HG03460 (cell line): ENCODE data around the gene SLC7A9.

Source experiments
- ATAC-seq: cut with Tn5 transposase; IDR thresholded peaks from one replicate; pipeline ENCODE4 v1.9.1; 2021; ENCODE audit not compliant: unreplicated experiment

SLC7A9 gene

DNA sequence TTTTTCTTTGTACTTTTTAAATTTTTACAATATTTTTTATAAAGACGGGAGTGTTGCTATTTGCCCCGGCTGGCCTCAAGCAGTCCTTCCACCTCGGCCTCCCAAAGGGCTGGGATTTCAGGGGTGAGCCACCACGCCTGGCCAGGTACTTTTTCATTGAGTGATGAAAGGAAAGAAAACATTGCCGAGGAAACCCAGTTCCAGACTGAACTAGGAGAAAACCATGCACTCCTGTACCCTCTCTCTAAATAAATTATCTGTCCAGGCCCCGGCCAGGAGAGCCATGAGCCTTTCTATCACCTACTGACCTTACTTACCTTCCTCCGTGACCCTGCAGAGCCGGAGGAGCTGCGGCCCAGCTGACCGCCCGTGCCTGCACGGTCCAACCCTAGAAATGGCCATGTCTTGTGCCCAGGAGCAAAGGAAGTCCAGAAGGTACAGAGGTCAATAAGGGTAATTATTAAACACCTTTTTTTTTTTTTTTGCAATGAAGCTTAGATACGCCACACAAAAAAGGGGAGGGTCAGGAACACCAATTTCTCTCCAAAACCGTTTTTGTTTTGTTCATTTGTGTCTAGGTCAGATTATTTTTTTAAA, at the start of gene SLC7A9:
SLC7A9 (minus strand) TSS at position 399 of the 597 bp plus-strand sequence. CDS start 1,233 bp downstream, outside the sequence.
- ATAC-seq, result no peak

DNA sequence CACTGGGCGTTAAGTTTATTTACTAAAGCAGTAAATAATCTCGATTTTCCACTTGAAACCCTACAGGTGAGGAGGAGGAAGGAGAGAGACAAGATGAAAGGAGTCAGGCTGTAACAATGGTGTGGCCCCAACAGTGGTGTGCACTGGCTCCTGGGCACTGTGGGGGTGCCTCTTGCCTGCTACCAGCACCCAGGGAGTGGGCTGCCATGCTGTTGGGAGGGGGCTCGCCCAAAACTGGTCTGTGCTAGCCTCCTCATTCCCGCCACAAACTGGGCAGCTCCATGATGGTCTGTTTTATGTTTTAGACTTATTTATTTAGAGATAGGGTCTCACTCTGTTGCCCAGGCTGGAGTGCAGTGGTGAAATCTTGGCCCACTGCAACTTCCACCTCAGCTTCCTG, 49.8 kb upstream of the SLC7A9 start:
- ATAC-seq, result no peak

DNA sequence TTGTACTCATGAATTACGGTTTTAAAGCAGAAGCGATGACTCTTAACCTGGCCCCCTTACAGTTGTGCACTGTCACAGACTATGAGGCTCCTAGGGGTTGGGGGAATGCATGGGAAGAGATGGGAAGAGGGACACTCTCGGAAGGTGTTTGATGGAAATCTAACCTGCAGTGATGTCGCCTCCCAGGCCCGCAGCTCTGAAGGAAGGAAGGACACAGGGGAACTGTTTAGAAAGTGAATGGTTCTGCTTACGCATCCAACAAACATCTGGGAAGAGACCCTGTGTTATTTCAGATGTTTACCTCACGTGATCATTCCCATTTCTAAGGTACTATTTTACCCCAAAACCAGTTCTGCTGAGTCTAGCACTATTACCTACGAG, 48.0 kb upstream of the SLC7A9 start:
- no peak for ATAC-seq

DNA sequence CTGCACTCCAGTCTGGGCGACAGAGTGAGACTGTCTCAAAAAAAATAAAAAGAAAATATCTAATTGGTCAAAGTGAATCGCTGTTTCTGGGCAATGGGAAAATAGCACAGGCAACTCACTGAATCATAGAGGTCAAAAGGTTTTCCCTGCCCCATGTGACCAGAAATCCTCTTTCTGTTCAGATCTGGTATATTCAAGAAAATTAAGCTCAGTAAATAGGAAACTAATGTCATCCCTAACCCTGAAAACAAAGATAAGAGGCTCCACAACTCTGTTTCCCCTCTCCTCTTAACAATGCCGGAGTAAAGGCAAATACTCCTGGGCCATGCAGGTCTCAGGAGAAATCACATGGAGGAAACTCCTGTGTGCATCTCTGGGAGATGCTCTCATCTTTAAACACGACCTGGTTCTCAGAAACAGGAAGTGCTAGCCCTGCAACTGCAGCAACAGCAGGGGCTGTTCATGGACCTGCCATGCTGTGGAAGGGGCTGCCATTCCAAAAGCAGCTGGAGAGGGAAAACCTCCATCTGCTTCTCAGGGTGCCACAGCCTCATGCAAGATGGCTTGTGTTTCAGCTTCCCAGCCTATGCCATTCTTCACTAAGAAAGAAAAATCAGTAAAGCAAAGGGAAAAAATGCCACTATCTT, 47.5 kb upstream of the SLC7A9 start:
- ATAC-seq, result no peak

DNA sequence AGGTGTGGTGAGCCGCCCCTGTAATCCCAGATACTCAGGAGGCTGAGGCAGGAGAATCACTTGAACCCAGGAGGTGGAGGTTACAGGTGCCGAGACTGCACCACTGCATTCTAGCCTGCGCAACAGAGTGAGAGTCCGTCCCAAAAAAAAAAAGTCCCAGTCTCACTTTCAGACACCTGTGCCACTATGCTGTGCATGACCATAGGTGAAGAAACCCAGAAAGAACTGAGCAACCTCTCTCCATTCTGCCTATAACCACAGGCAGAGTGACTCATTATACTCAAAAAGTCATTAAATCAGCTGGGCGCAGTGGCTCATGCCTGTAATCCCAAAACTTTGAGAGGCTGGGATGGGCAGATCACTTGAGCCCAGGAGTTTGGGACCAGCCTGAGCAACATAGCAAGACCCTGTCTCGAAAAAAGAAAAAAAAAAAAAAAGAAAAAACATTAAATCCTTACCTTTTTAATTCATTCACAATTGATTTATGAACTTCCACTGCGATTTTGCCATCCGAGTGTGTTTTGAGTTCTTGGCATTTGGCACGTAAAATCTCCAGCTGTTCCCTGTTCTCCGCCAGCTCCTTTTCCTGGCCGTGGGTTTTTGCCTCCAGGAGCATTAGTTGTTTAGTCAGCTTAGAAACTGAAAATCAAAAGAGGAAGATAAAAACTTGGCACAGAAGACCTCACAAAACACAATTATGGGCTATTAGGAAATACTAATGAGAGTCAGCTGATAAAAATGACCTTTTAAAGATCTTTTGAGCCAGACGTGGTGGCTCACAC, 45.5 kb upstream of the SLC7A9 start:
- ATAC-seq, result no peak

DNA sequence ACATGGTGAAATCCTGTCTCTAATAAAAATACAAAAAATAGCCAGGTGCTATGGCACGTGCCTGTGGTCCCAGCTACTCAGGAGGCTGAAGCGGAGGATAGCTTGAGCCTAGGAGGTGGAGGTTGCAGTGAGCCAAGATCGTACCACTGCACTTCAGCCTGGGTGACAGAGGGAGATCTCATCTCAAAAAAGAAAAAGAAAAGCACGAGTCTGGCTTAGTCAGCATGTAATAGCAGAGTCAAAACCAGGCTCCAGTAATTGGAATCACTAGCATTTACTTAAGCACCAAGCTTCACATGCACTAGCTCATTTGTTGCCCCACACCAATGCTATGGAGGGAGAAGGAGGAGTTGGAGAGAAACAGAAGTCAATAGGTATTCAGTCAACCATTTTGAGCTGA, 41.9 kb upstream of the SLC7A9 start:
- no peak for ATAC-seq

DNA sequence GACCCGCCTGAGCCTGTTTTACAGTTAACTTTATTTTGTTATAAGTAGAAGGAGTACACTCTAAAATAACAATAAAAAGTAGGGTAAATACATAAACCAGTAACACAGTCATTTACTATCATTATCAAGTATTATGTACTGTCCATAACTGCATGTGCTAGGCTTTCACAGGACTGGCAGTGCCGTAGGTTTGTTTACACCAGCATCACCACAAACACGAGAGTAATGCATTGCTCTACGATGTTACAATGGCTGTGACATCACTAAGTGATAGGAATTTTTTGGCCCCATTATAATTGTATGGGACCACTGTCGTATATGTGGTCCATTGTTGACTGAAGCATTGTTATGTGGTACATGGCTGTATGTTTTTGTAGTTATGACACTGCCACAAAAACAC, 41.3 kb upstream of the SLC7A9 start:
- ATAC-seq, result no peak

DNA sequence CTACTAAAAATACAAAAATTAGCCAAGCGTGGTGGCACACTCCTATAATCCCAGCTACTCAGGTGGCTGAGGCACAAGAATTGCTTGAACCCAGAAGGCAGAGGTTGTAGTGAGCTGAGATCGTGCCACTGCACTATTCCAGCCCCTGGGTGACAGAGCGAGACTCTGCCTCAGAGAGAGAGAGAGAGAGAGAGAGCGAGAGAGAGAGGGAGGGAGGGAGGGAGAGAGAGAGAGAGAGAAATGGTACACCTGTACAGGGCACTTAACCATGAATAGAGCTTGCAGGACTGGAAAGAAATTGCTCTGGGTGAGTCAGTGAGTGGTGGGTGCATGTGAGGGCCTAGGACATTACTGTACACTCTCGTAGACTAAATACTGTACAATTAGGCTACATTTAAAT, 40.5 kb upstream of the SLC7A9 start:
- no peak for ATAC-seq

DNA sequence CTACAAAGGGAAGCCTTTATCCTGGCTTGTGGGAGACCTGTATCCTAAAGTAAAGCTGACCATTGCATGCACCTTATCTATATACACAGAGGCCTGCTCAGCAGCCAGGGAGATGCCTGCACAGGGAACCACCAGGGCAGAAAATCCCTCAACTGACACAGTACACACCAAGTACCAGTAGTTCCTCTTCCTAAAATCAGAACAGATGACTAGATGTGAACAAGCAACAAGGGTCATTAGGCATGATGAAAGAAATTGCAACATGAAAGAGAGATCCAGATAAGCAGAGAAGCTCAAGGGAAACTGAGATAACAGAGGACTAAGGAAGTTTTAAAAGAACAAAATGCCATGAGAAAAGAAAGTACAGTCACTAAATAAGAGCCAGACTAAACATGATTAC, 39.7 kb upstream of the SLC7A9 start:
- ATAC-seq, result no peak

DNA sequence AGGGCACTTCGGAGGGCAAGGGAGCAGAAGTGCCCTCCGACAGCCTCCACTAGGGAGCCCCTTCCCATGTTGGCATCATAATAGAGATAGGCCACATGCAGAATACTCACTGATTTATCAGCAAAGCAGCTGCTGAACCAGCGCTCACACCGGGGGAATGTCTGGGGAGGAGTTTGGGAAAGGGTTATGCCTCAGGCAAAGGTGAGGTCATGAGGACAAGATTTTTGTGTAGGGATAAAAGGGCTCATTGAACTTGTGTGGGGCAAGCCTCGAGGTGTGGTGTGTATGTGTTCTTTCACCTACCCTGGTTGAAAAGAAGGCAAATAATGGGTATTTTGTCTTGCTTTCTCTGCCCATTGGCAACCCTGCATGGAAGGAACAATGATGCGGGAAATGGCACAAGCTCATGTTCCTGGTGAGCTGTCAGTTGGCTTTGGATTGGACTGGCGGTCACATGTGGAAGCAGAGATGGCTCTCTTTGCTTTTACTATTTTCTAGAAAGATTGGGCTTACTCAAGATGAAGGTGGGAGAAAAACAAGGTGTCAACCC, 39.1 kb upstream of the SLC7A9 start:
- no peak for ATAC-seq

DNA sequence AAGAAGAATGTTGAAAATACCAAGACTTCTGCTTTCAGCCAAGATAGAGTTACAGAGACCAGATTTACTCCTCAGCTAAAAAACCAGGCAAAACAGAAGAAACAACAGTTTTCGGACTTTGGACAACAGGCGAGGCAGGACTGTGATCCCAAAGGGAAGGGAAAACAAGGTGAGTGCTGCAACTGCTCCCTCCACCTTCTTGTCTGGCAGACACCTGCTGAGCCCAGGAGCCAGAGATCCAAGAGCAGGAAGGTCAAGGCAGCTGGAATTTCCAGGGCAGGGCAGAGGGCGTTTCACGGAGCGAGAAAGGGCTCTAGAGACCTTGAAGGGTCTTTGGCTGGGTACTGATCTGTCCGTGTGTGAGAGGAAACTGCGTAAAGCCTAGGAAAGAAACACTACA, 32.9 kb upstream of the SLC7A9 start:
- no peak for ATAC-seq

DNA sequence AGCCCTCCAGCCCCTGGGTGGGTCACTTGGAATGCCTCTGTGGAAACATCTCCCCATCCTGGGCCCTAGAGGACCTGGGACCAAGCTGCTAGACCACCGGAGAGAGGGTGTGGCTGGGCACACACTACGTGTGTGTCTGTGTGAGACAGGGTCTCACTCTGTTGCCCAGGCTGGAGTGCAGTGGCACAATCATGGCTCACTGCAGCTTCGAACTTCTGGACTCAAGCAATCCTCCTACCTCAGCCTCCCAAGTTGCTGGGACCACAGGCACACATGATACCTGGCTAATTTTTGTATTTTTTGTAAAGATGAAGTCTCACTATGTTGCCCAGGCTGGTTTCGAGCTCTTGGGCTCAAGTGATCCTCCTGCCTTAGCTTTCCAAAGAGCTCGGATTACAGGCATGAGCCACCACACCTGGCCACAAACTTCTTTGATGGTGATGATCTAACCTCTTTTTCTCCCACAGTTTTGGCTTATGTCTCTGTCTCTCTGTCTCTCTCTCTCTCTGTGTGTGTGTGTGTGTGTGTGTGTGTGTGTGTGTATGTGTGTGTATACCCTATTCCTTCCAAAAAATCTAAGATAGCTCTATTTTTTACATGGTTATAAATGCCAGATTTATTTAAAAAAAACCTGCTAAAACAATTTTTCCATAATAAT, 32.1 kb upstream of the SLC7A9 start:
- ATAC-seq, result no peak

DNA sequence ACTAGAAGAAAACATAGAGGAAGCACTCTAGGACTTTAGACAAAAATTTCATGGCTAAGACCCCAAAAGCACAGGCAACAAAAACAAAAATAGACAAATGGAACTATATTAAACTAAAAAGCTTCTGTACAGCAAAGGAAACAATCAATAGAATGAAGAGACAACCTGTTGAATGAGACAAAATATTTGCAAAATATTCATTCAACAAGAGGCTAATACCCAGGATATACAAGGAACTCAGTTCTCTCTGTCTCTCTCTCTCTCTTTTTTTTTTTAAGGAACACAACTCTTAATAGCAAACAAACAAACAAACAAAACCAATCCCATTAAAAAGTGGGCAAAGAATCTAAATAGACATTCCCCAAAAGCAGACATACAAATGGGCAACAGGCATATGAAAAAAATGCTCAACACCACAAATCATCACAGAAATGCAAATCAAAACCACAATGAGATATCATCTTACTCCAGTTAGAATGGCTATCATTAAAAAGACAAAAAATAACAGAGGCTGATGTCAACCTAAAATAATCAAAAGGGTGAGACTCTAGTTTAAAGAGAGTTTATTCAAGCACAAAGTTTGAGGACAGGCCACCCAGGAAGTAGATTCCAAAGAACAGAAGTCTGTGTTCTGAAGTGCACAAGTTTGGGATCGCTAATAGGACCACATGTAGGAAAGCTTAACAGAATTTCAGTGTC, 27.1 kb upstream of the SLC7A9 start:
- no peak for ATAC-seq

DNA sequence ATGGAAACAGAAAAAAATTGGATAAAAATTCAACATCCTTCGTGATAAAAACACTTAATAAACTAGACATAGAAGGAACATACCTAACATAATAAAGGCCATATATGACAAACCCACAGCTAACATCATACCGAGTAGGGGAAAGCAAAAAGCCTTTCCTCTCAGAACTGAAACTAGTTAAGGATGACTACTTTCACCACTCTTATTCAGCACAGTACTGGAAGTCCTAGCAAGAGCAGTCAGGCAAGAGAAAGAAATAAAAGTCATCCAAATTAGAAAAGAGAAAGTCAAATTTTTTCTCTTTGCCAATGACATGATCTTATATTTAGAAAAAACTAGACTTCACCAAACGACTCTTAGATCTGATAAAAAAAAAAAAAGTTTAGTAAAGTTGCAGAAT, 25.8 kb upstream of the SLC7A9 start:
- peak; percentile 77 for ATAC-seq

DNA sequence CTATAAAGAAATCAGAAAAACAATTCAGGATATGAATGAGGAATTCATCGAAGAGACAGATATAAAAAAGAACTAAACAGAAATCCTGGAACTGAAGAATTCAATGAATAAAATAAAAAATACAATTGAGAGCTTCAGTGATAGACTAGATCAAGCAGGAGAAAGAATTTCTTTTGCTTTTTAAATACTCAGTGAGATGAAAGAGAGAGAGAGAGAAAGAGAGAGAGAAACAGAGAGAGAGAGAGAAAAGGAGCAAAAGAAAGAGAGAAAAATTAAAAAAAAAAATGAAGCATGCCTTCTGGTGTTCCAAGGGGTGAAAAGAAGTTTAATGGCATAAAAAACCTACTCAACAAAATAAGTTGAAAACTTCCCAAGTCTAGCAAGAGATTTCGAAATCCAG, 22.0 kb upstream of the SLC7A9 start:
- no peak for ATAC-seq

DNA sequence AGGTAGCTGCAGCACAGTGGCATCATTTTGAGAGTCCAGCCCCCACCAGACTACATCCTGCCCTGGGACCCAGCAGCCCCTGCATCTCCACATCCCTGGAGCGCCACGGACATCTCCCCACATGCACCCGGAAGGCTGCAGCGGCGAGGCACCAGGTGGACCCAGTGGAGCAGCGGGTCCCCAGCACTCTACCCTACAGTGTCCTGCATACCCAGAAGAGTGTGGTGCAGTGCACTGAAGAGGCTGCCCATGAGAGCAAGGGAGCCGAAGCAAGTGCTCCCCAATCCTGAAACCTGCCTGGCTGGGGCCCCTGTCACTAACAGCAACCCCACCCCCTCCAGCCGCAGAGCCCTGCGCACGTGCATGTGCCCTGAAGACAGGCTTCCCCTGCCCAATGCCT, 21.3 kb upstream of the SLC7A9 start:
- ATAC-seq, result no peak

DNA sequence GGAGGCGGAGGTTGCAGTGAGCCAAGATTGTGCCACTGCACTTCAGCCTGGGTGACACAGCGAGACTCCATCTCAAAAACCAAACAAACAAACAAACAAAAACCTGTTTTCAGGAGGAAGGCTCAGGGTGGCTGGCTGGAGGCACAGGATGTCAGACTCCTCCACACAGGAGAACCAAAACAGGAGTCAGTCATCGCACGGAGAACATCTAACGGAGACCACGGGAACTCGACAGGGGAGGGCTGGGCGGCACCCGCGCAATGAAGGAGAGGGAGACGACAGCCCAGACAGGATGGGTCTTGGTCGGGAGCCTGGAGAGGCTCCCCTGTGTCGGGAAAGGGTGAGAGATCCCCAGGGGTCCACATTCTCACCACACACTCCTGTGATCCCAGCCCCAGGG, 20.8 kb upstream of the SLC7A9 start:
- no peak for ATAC-seq

DNA sequence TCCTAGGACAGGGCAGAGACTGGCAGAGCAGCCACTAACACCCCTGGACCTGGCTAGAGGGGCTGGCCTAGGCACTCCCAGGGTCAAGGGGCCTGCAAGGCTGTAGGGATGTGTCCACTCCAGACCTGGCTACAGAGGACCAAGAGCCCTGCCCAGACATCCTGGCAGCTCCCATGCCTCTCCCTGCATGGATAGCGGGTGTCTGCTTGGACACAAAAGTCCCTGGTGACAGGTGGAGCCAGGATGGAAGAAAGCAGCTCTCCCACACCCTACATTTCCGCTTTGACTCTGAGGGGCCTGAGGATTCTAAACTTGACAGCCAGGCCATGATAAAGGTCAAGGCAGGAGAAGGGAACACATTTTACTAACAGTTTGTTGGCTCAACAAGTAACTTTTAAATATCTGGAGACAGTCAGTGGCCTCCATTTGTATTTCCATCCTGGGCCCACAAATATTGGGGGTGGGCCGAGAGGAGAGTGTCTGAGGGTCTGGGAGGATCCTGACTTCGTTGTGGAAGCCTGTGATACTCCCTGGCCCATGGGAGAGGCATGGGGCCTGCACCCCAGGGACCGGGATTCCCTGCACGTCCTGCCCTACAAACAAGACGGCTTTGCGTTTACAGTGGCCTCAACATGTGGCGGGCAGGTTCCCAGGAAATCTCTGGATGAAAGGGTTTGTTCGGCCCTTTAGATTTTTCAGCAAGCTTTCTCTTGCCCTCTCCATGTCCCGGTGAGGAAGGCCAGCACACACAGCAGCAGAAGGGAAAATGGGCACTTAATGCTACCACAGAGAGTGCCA, 19.8 kb upstream of the SLC7A9 start:
- ATAC-seq, result no peak

DNA sequence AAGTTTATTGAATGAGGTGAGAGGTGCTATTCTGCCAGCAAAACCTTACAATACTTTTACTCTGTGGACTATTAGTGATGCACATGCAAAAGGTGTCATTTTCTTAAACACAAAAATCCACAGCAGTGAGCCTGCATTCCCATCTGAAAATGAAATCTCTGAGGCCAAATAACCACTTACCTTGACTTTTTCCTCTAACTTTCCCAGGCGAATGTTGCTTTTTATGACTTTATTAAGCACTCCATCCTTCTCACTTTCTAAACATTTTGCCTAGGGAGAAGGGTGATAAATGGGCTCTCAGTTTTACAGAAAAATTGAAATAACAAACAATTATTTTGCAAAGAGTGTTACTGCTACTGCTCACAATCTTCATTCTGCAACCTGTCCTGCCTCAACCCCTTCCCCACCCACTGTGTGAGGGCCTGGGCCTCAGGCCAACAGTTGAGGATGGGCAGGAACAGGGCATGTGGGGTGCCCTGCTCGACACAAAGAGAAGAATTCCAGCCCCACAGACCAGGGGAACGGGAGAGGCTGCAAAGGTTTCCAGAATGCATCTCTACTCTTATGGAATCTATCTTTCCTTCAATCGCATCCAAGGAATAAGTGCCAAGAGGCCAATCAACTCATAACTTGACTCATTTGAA, 18.1 kb upstream of the SLC7A9 start:
- ATAC-seq, result no peak

DNA sequence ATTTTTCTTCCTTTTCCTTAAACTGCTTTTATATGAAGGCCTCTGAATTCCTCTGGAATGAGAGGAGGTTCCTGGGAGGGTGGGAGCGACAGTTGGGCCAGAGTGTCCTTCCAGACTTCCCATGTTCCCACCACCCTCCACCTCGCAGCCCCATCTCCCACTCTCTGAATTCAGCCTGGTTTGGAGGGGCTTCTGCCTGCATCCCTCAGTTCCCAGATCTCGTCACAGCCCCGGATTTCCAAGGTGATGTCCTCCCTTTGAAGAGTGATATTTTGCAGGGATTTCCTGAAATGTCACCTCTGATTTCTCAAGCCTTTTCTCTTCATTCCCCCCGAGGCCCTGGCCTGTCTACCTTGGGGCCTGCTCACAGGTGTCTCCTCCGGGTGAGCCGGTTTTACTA, 16.7 kb upstream of the SLC7A9 start:
- ATAC-seq, result no peak
